NCI-H510A treated with DMSO at 0.1 percent for 48 hours (cell line): Measurements from ENCODE around the gene FCSK.

Experiments used
- DNase-seq: peaks from one replicate; lab custom pipeline; 2025; lab: John Stamatoyannopoulos, UW

The FCSK gene

GRCh38 chr16:70455910-70456309 lies 1.5 kb downstream of the FCSK start:
- no peak for DNase-seq

DNA sequence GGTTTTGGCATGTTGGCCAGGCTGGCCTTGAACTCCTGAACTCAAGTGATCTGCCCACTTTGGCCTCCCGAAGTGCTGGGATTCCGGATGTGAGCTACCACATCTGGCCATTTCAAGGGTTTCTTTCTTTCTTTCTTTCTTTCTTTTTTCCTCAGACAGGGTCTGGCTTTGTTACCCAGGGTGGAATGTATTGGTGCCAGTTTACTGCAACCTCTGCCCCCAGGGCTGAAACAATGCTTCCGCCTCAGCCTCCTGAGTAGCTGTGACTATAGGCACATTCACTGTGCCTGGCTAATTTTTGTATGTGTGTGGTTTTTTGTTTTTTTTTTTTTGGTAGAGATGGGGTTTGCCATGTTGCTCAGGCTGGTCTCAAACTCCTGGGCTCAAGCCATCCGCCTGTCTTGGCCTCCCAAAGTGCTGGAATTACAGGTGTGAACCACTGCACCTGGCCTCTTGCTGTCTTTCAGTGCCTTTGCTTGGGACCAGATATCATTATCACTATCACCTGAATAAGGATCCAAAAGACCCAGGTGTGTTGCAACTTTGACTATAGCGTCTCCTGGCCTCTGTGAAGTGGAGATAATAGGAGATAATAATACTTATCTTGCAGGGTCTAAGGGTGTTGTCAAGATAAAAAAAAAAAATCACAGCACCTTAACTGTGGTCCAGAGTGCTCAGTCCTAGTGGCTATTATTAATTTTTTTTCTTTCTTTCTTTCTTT lies 3.2 kb downstream of the FCSK start:
- DNase-seq = no peak

GRCh38 chr16:70460737-70461261 lies 6.4 kb downstream of the FCSK start:
- DNase-seq = no peak

DNA sequence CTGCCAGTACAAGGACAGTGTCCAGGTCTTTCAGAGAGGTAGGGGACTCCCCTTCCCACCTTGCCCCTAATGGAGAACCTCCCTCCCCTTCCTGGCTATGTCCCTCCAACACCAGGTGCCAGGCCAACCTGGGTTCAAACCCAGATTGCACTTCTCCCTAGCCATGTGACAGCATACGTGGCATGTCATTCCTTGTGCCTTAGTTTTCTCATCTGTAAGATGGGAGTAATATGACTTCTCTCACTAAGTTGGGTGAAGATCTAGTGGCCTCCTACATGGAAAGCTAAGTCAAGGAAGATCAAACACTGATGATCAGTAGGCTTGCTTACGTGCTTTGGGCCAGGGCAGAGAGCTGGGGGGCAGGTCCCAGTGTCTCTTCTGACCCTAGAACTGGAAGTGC lies 8.8 kb downstream of the FCSK start:
- DNase-seq = no peak

DNA sequence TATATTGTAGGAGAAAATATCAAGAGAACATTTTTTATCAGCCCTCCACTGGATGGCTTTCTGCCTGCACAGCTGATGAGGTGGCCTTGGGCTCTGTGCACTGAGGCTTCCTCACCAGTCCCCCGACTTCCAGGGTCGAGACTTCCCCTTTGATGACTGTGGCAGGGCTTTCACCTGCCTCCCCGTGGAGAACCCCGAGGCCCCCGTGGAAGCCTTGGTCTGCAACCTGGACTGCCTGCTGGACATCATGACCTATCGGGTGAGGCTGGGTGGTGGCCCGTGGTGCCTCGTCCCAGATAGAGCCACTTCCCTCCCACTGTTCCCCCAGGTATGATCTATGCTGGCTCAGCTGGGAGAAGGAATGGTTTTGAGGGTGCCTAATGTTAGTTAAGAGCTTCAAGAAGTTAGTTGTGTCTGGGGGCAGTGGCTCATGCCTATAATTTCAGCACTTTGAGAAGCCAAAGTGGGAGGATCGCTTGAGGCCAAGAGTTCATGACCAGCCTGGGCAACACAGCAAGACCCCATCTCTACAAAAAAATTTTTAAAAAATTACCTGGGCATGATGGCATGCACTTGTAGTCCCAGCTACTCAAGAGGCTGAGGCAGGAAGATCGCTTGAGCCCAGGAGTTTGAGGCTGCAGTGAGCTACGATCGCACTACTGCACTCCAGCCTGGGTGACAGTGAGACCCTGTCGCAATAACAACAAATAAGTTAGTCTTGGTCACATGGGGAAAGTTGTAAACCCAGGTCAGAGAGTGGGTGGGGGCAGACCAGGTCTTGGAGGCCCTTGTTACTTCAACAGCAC lies 11.8 kb downstream of the FCSK start:
- DNase-seq = no peak

- DNase-seq = no peak
These were observed 12.3 kb downstream of the FCSK start for GRCh38 chr16:70466805-70467076.

GRCh38 chr16:70467113-70467512 lies 12.7 kb downstream of the FCSK start:
- no peak for DNase-seq

DNA sequence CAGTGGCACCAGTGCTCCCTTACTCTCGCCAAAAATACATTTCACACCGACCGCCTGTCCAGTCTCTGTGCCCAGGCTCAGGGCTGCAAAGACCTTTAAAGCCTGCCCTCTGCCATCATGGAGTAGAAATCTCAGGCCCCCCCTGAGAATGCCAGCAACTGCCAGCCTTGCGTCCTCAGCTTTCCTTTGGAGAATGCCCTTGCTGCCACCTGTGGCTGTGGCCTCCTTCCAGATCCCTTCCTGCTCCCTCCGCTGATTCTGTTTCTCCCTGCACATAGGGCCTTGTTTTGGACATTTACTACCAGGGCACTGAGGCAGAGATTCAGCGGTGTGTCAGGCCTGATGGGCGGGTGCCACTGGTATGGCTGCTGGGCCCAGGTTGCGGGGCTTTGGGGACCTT lies 13.2 kb downstream of the FCSK start:
- DNase-seq = no peak

DNA sequence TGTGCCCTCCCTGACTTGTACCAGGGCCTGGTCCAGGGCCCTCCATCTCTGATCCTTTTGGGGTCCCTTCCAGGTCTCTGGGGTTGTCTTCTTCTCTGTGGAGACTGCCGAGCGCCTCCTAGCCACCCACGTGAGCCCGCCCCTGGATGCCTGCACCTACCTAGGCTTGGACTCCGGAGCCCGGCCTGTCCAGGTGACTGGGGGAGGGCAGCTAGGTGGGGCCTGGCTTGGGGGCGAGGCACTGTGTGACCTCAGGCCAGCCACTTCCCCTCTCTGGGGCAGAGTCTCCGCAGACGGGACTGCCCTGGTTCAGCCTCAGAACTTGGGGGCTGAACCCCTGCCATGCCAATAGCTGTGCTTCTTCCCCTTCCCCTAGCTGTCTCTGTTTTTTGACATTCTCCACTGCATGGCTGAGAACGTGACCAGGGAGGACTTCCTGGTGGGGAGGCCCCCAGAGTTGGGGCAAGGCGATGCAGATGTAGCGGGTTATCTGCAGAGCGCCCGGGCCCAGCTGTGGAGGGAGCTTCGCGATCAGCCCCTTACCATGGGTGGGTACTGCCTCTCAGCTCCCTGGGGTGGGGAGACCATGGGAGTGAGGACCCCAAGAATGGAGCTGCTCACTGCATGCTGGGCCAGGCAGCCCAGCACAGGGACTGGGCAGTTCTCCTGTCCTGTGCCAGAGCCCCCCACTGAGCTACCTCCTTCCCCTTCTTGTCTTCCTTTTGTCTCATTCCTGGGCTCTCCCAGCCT lies 14.6 kb downstream of the FCSK start:
- DNase-seq = no peak

DNA sequence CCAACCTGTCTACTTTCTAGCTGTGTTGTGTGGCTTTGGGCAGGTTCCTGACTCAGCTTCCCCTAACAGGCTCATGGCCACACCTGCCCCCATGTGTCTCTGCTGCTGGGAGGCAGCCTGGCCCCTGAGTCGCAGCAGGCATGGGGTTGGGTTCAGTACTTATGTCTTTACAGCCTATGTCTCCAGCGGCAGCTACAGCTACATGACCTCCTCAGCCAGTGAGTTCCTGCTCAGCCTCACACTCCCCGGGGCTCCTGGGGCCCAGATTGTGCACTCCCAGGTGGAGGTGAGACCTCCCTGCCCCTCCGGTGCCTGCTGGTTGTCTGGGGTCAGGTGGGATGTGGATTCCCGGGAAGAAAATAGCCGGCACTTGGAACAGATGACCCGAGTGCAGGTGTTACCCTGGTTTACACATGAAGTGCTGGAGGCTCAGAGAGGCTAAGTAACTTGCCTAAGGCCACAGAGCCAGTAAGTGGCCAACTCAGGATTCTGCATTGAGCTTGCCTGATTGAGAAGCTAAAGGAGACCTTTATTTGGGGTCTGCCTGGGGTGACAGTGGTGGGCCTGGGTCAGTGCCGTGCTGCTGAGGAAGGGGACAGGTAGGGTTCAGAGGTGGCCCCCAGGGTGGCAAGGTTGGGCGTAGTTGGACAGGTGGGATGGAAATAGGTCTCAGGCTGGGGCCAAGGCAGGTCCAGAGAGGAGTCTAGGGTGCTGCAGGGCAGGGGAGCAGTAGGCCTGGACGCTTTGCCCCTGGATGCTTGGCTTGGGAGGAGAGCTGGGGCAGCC lies 15.9 kb downstream of the FCSK start:
- no peak for DNase-seq

DNA sequence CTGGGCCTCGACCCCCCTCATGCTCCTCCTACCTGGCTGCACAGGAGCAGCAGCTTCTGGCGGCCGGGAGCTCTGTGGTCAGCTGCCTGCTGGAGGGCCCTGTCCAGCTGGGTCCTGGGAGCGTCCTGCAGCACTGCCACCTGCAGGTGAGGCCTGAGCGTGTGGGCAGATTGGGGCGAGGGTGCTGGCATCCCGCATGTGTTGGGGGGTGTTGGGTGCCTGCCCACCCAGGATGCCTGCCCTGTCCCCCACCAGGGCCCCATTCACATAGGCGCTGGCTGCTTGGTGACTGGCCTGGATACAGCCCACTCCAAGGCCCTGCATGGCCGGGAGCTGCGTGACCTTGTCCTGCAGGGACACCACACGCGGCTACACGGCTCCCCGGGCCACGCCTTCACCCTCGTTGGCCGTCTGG lies 16.5 kb downstream of the FCSK start:
- DNase-seq = no peak

GRCh38 chr16:70472786-70473433 lies 18.5 kb downstream of the FCSK start:
- DNase-seq = no peak

DNA sequence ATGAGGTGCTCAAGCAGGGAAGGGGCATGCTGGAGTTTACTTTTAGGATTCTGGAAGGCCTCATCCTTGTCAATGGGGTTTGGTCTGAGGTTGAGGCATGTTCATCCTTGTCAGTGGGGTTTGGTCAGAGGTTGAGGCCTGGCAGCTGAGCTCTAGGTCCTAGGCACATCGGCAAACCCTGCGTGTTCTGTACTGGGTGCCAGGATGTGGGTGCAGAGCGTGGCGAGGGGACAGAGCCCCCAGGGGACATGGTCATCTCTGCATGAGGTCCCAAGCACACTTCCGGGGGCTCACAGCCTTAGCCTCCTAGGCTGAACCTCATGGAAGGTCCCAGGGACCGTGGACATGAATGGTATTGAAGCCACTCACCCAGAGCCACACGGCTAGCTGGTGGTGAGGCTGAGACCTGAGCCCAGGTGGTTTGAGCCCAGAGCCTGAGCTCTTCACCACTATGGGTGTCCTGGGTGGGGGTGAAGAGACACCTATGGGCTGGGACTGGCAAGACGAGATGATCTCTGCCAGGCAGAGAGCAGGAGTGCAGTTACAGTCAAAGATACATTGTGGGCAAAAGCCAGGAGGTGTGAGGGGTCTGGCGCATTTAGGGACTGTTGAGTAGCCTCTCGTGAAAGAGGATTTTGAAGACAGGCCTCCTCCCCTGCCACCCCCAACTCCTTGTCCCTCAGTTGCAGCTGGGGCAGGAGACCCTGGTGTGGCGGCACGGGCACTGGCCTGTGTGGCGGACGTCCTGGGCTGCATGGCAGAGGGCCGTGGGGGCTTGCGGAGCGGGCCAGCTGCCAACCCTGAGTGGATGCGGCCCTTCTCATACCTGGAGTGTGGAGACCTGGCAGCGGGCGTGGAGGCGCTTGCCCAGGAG lies 19.3 kb downstream of the FCSK start:
- DNase-seq = no peak

DNA sequence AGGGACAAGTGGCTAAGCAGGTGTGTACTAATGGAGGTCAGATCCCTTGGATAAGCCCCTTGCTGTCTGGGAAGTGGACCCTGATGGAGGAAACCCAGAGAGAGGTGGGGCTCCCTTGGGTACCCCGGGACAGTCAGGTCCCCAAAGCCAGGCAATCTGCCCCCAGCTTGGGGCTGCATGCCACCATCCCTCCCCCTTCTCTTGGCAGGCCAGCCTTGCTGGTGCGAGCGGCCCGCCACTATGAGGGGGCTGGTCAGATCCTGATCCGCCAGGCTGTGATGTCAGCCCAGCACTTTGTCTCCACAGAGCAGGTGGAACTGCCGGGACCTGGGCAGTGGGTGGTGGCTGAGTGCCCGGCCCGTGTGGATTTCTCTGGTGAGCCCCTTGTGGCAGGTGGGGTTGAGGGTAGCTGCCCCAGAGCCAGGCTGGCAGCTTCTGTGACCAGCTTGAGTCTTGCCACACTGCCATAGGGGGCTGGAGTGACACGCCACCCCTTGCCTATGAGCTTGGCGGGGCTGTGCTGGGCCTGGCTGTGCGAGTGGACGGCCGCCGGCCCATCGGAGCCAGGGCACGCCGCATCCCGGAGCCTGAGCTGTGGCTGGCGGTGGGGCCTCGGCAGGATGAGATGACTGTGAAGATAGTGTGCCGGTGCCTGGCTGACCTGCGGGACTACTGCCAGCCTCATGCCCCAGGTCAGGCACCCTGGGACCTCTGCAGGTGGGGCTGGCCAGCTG lies 20.1 kb downstream of the FCSK start:
- no peak for DNase-seq

DNA sequence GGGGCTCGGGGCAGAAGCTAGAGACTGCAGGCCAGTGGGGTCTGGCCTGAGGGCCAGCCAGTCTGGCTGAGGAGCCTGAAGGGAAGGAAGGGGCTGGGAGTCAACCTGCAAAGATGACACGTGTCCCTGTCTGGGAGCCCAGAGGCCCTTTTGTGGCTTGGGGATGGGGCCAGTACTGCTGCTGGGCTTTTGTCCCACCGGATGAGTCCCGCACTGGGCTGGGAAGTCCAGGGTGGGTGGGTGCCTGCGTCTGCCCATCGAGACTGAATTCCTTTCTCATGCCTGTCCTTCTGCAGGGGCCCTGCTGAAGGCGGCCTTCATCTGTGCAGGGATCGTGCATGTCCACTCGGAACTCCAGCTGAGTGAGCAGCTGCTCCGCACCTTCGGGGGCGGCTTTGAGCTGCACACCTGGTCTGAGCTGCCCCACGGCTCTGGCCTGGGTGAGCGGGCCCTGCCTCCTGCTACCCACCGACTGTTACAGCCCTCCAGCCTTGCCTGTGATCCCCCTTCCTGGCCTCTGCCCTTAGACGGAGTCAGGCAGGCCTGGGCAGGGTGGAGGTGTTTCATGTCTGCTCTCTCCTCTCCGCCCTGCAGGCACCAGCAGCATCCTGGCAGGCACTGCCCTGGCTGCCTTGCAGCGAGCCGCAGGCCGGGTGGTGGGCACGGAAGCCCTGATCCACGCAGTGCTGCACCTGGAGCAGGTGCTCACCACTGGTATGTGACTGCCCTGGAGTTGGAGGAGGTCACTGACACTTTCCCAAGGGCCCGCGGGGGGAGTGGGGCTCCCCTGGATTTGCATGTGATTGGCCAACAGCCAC lies 20.9 kb downstream of the FCSK start:
- DNase-seq = no peak

- DNase-seq = no peak
These were observed 22.1 kb downstream of the FCSK start for GRCh38 chr16:70476272-70477020.

DNA sequence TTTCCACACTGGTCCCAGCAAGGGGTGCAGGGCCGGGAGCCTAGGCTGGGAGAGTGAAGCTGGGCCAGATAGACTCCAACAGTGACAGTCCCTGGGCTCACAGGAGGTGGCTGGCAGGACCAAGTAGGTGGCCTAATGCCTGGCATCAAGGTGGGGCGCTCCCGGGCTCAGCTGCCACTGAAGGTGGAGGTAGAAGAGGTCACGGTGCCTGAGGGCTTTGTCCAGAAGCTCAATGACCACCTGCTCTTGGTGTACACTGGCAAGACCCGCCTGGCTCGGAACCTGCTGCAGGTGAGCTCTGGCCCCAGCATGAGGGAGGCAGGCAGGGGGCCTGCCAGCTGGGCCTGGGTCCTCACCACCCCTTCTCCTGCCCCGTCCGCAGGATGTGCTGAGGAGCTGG lies 23.8 kb downstream of the FCSK start:
- no peak for DNase-seq

- no peak for DNase-seq
These were observed 24.5 kb downstream of the FCSK start for GRCh38 chr16:70478912-70479341.
